Right atrium auricular region (tissue), 2 donors: ENCODE measurements around the gene CBX2. TPM values are rescaled to one million over a fixed set of nuclear protein-coding genes. Genes with fewer than 3 reads are reported as not detected.
A peak's percentile ranks its signal among the peaks of the same experiment; 100 is the strongest.

ENCODE experiments used
- DNase-seq: peaks from one replicate; pipeline ENCODE4 v3.0.0-alpha.2; 2019; ENCODE audit warnings: low spot score
- H3K27ac ChIP-seq, 2 donors: fragments of 200-600 bp; sonication (generic); 1 replicate in 1 of 2; 2 replicates in 1 of 2; pipeline ENCODE4 v1.5.1; 2016 to 2019
- H3K27me3 ChIP-seq, 2 donors: fragments of 200-600 bp; sonication (generic); one replicate each; pipeline versions ENCODE4 v1.5.1 to v1.6.0; 2017 to 2019
- H3K36me3 ChIP-seq: fragments of 200-600 bp; sonication (generic); one replicate; pipeline ENCODE4 v1.5.1; 2016
- H3K4me1 ChIP-seq, 2 donors: fragments of 200-600 bp; sonication (generic); one replicate each; pipeline versions ENCODE4 v1.5.1 to v1.6.0; 2017 to 2019
- H3K4me3 ChIP-seq, 2 donors: fragments of 200-600 bp; sonication (generic); 1 replicate in 1 of 2; 2 replicates in 1 of 2; pipeline ENCODE4 v1.5.1; 2017 to 2019; ENCODE audit warnings: mild to moderate bottlenecking in 1 of 2, moderate library complexity in 1 of 2
- H3K9me3 ChIP-seq, 2 donors: fragments of 200-600 bp; sonication (generic); one replicate each; pipeline ENCODE4 v1.5.1; 2019
- CTCF ChIP-seq, 2 donors: fragments of 200-600 bp; sonication (generic); IDR thresholded peaks; one replicate each; pipeline ENCODE4 v1.5.1; 2019; ENCODE audit warnings: antibody characterized with exemption in 2 of 2
- total RNA-seq, 2 donors: library from RNA; depleted of rRNA; stranded (reverse); fragments of >200 nt; gene quantifications; one replicate each; pipeline ENCODE4 v1.1.0, GENCODE V29; 2016

Gene CBX2
- total RNA-seq, 2 donors from 2014 or later: 1.0 to 1.7 TPM

DNA sequence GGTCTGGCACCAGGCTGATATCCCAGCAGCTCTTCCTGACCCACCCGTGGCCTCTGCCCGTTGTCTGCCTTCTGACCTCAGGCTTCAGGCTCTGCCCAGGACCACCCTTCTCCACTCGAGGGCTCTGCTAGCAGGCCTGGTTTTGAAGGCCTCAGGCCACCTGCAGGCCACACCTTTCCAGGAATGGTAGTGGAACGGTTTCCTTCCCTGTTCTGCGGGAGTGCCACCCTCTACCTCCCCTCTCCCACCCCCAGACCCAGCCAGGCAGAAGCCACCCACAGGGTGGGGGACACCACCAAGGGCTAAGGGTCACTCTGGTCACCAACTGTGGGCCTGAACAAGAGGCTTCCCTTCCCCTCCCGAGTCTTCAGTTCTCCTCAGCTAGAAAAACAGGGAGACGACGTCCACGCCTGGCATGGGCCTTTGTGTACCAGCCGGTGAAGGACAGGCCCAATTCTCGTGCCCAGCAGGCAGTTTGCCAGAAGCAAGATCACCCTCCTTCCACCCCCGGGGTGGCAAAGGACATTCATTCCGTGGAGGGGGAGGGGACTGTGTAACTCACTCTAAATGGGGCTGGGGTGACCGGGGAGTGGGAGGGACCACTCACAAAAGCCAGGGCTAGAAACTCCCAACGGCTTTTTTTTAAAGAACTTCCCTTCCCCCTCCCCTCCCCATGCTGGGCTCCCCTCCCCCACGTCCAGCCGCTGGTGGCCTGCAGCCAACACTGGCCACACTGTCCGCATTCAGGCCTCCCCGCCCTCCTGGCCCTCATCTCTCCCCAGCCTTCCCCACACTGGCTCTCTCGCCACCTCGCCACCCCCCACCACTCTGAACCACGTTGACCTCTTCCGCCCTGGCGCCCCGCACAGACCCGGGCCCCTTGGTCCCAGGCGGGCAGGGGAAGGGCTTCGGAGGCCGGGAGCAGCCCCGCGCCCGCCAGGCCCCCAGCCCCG lies 53.6 kb downstream of the CBX2 start:
- Histone ChIP-seq H3K4me3 (peak overlapping the region; percentile 29 to 41), H3K36me3 (peaks cover 20% of the 10 kb centered on the region), H3K4me1 (peaks cover 0 to 60% of the 10 kb centered on the region in 2 donors), H3K27ac (peak overlapping the region; percentile 82 to 90), H3K9me3 (no peaks in the 10 kb centered on the region), H3K27me3 (no peaks in the 10 kb centered on the region)
- DNase-seq: no peak
- no peak for TF ChIP-seq CTCF (IDR thresholded peaks at IDR 0.05)

- no peak for DNase-seq
- Histone ChIP-seq H3K36me3 (peaks cover 20% of the 10 kb centered on the region), H3K4me3 (peak overlapping the region; percentile 29 to 41), H3K27me3 (no peaks in the 10 kb centered on the region), H3K9me3 (no peaks in the 10 kb centered on the region), H3K27ac (peak overlapping the region; percentile 82 to 90), H3K4me1 (peaks cover 3 to 69% of the 10 kb centered on the region in 2 donors)
- no peak for TF ChIP-seq CTCF (IDR thresholded peaks at IDR 0.05)
Observed at GRCh38 chr17:79832218-79833109, 54.5 kb downstream of the CBX2 start.

DNA sequence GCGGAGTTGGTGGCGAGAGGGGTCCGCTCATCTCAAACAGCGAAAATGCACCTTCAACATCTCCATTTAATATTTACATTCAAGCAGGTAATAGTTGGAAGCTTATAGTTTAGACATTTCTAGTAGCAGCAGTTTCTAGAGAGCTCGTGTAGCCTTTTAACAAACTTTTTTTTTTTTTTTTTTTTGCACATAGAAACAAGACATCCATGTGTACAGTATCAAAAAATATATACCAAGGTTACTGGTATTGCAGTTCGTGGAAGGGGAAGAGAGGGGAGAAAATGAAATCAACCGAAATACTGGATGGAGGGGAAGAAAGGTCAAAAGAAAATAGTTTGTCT lies 55.1 kb downstream of the CBX2 start:
- H3K27me3 ChIP-seq: no peaks in the 10 kb centered on the region
- H3K4me3 ChIP-seq: peak overlapping the region; percentile 29 to 41
- H3K27ac ChIP-seq: peak overlapping the region in 1 of 2 donors; percentile 90
- peaks cover 20% of the 10 kb centered on the region for H3K36me3 ChIP-seq
- H3K9me3 ChIP-seq: no peaks in the 10 kb centered on the region
- H3K4me1 ChIP-seq: peaks cover 3 to 75% of the 10 kb centered on the region in 2 donors
- TF ChIP-seq CTCF (IDR thresholded peaks at IDR 0.05): no peak
- no peak for DNase-seq

GRCh38 chr17:79833744-79834564 lies 56.0 kb downstream of the CBX2 start:
- Histone ChIP-seq H3K4me1 (peaks cover 3 to 71% of the 10 kb centered on the region in 2 donors), H3K27me3 (no peaks in the 10 kb centered on the region), H3K36me3 (peaks cover 20% of the 10 kb centered on the region), H3K4me3 (no peak overlapping the region), H3K27ac (no peak overlapping the region), H3K9me3 (no peaks in the 10 kb centered on the region)
- no peak for TF ChIP-seq CTCF (IDR thresholded peaks at IDR 0.05)
- no peak for DNase-seq
